ENCODE results near the gene HMGXB3.

HMGXB3 gene

DNA sequence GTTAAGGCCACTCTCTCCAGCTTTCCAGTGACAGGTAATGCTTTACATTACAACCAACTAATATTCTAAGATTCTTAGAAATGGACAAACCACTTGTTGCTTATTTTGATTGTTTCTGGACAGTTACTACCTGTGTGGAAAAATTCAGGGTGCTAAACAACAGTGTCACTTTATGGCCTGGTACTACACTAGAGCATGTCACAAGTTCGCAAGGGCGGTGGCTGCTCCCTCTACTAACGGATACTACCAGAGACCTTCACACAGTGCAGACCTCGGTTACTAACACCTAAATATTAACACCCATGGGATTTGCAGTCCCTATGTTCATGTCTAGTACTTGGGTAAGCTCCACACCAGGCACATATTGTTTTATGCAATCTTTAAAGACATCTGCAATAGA lies 13.4 kb downstream of the HMGXB3 start:
- Histone ChIP-seq H3K4me3 (ENCODE audit: insufficient read length, low read depth) (no peak overlapping the region), H3K9me3 (ENCODE audit: insufficient read depth, low read length) (peaks cover 5% of the 10 kb centered on the region; the same call in 1 of the 2 replicates), H3K36me3 (ENCODE audit: insufficient read depth, insufficient read length, low read length) (peaks cover 79% of the 10 kb centered on the region), H3K4me1 (ENCODE audit: insufficient read depth, insufficient read length) (no peaks in the 10 kb centered on the region), H3K9ac (ENCODE audit: insufficient read length, low read depth) (no peak overlapping the region), H3K27me3 (ENCODE audit: insufficient read depth, insufficient read length) (no peaks in the 10 kb centered on the region)
- TF ChIP-seq ZNF274 (IDR thresholded peaks at IDR 0.05; ENCODE audit: low read depth, low read length) (no peak), YY1 (IDR thresholded peaks at IDR 0.05; ENCODE audit: insufficient read depth, insufficient read length) (no peak)
- DNase-seq (ENCODE audit: low read depth, low spot score), result no peak

DNA sequence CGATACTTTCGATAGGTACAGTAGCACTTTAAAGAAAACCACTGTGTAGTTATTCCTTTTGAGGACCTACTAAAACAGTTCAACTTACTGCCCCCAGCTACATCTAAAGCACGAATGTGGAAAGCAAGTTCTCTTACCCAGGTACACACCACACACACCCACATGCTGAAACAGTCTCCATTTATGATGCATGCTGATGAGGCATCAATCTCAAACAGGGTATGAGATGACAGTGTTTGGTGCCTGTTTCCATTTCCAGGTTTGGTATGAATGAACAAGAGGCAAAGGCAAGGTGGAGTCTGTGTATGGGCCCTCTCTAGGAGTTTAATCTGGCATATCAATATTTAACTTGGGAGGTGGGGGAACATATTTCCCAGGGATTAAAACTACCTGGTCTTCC lies 13.9 kb downstream of the HMGXB3 start:
- Histone ChIP-seq H3K9me3 (ENCODE audit: insufficient read depth, low read length) (peaks cover 5% of the 10 kb centered on the region; the same call in 1 of the 2 replicates), H3K4me3 (ENCODE audit: insufficient read length, low read depth) (no peak overlapping the region), H3K4me1 (ENCODE audit: insufficient read depth, insufficient read length) (no peaks in the 10 kb centered on the region), H3K9ac (ENCODE audit: insufficient read length, low read depth) (no peak overlapping the region), H3K27me3 (ENCODE audit: insufficient read depth, insufficient read length) (no peaks in the 10 kb centered on the region), H3K36me3 (ENCODE audit: insufficient read depth, insufficient read length, low read length) (peaks cover 81% of the 10 kb centered on the region)
- TF ChIP-seq ZNF274 (IDR thresholded peaks at IDR 0.05; ENCODE audit: low read depth, low read length) (no peak), YY1 (IDR thresholded peaks at IDR 0.05; ENCODE audit: insufficient read depth, insufficient read length) (no peak), SUZ12 (IDR thresholded peaks at IDR 0.05; ENCODE audit: extremely low read depth, insufficient read depth, insufficient read length) (no peak)
- DNase-seq (ENCODE audit: low read depth, low spot score), result no peak

DNA sequence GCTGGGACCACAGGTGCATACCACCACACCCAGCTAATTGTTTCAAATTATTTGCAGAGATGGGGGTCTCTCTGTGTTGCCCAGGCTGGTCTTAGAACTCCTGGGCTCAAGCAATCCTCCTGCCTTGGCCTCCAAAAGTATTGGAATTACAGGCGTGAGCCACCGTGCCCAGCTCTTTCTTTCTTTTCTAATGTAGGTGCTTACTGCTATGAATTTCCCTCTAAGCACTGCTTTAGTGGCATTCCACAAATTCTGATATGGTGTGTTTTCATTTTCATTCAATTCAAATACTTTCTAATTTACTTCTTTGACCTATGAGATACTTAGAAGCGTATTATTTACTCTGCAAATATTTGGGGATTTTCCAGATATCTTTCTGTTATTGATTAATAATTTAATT lies 14.9 kb downstream of the HMGXB3 start:
- Histone ChIP-seq H3K9ac (ENCODE audit: insufficient read length, low read depth) (no peak overlapping the region), H3K4me3 (ENCODE audit: insufficient read length, low read depth) (no peak overlapping the region), H3K9me3 (ENCODE audit: insufficient read depth, low read length) (peaks cover 5% of the 10 kb centered on the region; the same call in 1 of the 2 replicates), H3K27me3 (ENCODE audit: insufficient read depth, insufficient read length) (no peaks in the 10 kb centered on the region), H3K36me3 (ENCODE audit: insufficient read depth, insufficient read length, low read length) (peaks cover 80% of the 10 kb centered on the region), H3K4me1 (ENCODE audit: insufficient read depth, insufficient read length) (no peaks in the 10 kb centered on the region)
- DNase-seq (ENCODE audit: low read depth, low spot score), result no peak
- TF ChIP-seq SUZ12 (IDR thresholded peaks at IDR 0.05; ENCODE audit: extremely low read depth, insufficient read depth, insufficient read length), result no peak
- no peak for TF ChIP-seq YY1 (IDR thresholded peaks at IDR 0.05; ENCODE audit: insufficient read depth, insufficient read length)
- TF ChIP-seq ZNF274 (IDR thresholded peaks at IDR 0.05; ENCODE audit: low read depth, low read length), result no peak

DNA sequence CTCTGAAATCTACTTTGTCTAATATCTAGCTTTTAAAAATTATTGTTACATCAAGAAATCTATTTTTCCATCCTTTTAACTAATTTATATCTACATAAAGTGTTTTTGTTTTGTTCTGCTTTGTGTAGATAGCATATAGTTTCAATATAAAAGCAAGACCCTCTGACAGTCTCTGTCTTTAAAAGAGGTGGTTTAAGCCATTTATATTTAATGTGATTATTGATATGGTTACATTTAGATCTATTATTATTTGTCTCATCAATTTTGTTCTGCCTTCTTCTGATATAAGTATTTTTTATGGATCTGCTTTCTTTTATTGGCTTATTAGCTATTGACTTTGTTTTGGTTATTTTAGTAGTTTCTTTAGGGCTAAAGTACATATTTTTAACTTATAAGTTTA lies 16.0 kb downstream of the HMGXB3 start:
- Histone ChIP-seq H3K4me3 (ENCODE audit: insufficient read length, low read depth) (no peak overlapping the region), H3K9me3 (ENCODE audit: insufficient read depth, low read length) (peaks cover 5% of the 10 kb centered on the region; the same call in 1 of the 2 replicates), H3K27me3 (ENCODE audit: insufficient read depth, insufficient read length) (no peaks in the 10 kb centered on the region), H3K4me1 (ENCODE audit: insufficient read depth, insufficient read length) (no peaks in the 10 kb centered on the region), H3K9ac (ENCODE audit: insufficient read length, low read depth) (no peak overlapping the region), H3K36me3 (ENCODE audit: insufficient read depth, insufficient read length, low read length) (peaks cover 79% of the 10 kb centered on the region)
- TF ChIP-seq ZNF274 (IDR thresholded peaks at IDR 0.05; ENCODE audit: low read depth, low read length) (no peak), SUZ12 (IDR thresholded peaks at IDR 0.05; ENCODE audit: extremely low read depth, insufficient read depth, insufficient read length) (no peak), YY1 (IDR thresholded peaks at IDR 0.05; ENCODE audit: insufficient read depth, insufficient read length) (no peak)
- no peak for DNase-seq (ENCODE audit: low read depth, low spot score)

DNA sequence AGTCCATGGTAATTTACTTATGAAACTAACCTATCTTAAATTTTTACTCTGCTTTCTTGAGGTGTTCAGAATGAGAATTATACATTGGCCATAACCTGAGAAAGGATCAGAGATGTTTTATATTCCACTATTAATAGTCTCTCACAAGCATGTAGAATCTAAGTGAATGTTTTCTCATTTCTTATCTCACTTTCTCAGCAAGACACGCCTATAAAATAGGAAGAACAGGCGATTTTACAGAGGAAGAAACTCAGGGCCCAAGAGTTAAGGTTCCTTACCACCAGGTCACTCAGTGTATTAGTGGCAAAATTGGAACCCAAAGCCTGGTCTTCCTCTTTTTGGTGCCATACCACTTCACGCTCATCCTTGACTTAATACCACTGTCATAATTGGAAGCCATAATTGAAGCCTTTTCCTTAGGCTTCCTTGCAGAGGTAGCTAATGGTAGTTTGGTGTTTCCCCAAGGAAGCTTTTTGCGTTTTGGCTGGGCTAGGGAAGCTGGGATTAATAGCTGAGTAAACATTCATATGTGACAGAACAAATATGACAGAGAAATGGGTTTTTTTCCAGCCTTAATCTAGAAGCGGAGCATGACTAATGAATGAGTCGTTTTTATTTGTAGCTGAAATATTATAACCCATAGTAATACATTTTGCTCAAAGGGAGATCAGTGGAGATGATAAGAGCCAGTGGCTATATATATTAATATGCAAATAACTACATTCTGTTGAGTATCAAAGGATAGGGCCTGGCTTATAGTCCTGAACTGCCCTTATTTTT lies 16.9 kb downstream of the HMGXB3 start:
- no peaks in the 10 kb centered on the region for H3K4me1 ChIP-seq (ENCODE audit: insufficient read depth, insufficient read length)
- H3K9ac ChIP-seq (ENCODE audit: insufficient read length, low read depth), result no peak overlapping the region
- H3K4me3 ChIP-seq (ENCODE audit: insufficient read length, low read depth), result no peak overlapping the region
- H3K9me3 ChIP-seq (ENCODE audit: insufficient read depth, low read length), result peaks cover 5% of the 10 kb centered on the region; the same call in 1 of the 2 replicates
- no peaks in the 10 kb centered on the region for H3K27me3 ChIP-seq (ENCODE audit: insufficient read depth, insufficient read length)
- H3K36me3 ChIP-seq (ENCODE audit: insufficient read depth, insufficient read length, low read length), result peaks cover 71% of the 10 kb centered on the region
- DNase-seq (ENCODE audit: low read depth, low spot score), result no peak
- TF ChIP-seq ZNF274 (IDR thresholded peaks at IDR 0.05; ENCODE audit: low read depth, low read length) (no peak), SUZ12 (IDR thresholded peaks at IDR 0.05; ENCODE audit: extremely low read depth, insufficient read depth, insufficient read length) (no peak), YY1 (IDR thresholded peaks at IDR 0.05; ENCODE audit: insufficient read depth, insufficient read length) (no peak)

DNA sequence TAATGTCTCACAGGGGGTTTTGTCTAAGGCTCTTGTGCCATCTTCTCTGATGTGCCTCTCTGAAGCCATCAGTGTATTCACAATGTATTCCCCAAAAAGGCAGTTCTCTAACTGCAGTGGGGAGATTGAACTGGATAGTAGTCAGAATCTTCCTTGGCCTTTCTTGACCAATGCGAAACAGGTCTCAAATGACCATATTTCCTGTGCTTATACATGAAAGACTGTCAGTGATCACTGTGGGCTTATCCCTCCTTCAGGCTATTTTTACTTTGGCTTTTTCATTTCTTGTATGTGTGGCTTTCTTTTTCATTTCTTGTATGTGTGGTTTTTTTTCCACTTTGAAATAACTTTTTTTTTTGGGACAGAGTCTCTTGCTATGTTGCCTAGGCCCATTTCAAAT lies 19.7 kb downstream of the HMGXB3 start:
- Histone ChIP-seq H3K4me1 (ENCODE audit: insufficient read depth, insufficient read length) (no peaks in the 10 kb centered on the region), H3K9me3 (ENCODE audit: insufficient read depth, low read length) (peaks cover 5% of the 10 kb centered on the region; the same call in 1 of the 2 replicates), H3K27me3 (ENCODE audit: insufficient read depth, insufficient read length) (no peaks in the 10 kb centered on the region), H3K4me3 (ENCODE audit: insufficient read length, low read depth) (no peak overlapping the region), H3K36me3 (ENCODE audit: insufficient read depth, insufficient read length, low read length) (peaks cover 70% of the 10 kb centered on the region), H3K9ac (ENCODE audit: insufficient read length, low read depth) (no peak overlapping the region)
- DNase-seq (ENCODE audit: low read depth, low spot score), result no peak
- TF ChIP-seq ZNF274 (IDR thresholded peaks at IDR 0.05; ENCODE audit: low read depth, low read length), result no peak
- TF ChIP-seq SUZ12 (IDR thresholded peaks at IDR 0.05; ENCODE audit: extremely low read depth, insufficient read depth, insufficient read length), result no peak
- no peak for TF ChIP-seq YY1 (IDR thresholded peaks at IDR 0.05; ENCODE audit: insufficient read depth, insufficient read length)

DNA sequence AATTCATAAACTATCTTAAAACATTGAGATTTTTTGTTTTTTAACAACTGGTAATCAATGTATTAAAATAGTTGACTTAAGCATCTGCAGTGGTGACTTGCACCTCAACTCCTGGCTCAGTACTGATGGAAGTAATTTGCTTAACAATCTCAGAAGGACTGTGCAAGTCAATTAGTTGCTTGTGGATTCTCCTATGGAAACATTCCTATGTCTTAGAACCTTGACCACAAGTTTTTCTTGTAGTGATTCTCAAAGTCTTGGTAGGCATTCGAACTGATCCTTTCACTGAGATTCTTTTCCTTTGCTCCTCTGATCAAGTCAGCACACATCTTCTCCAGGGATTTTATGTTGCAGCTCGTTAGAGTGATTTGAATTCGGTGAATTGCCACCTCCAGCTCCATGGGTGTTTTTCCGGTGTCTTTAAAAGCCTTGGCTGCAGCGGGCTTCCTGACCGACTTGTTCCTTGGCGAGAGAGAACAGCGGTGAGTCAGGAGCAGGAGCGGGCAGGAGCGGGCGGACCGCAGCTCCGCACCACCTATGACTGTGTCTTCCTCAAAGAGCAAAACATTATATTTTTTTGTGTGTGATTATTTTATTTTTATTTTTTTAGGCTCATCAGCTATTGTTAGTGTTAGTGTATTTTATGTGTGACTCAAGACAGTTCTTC lies 21.1 kb downstream of the HMGXB3 start:
- H3K27me3 ChIP-seq (ENCODE audit: insufficient read depth, insufficient read length), result no peaks in the 10 kb centered on the region
- TF ChIP-seq ZNF274 (IDR thresholded peaks at IDR 0.05; ENCODE audit: low read depth, low read length), result no peak
- no peak for TF ChIP-seq YY1 (IDR thresholded peaks at IDR 0.05; ENCODE audit: insufficient read depth, insufficient read length)
- no peak for TF ChIP-seq SUZ12 (IDR thresholded peaks at IDR 0.05; ENCODE audit: extremely low read depth, insufficient read depth, insufficient read length)
- no peaks in the 10 kb centered on the region for H3K9me3 ChIP-seq (ENCODE audit: insufficient read depth, low read length)
- H3K36me3 ChIP-seq (ENCODE audit: insufficient read depth, insufficient read length, low read length), result peaks cover 70% of the 10 kb centered on the region
- H3K4me3 ChIP-seq (ENCODE audit: insufficient read length, low read depth), result no peak overlapping the region
- DNase-seq (ENCODE audit: low read depth, low spot score), result peak; percentile 56
- H3K4me1 ChIP-seq (ENCODE audit: insufficient read depth, insufficient read length), result no peaks in the 10 kb centered on the region
- H3K9ac ChIP-seq (ENCODE audit: insufficient read length, low read depth), result no peak overlapping the region

Measured in NT2/D1 (cell line).